ENCODE measurements around the gene PSAT1. TPM values are rescaled to one million over a fixed set of nuclear protein-coding genes. Genes with fewer than 3 reads are reported as not detected.

PSAT1 gene
- total and polyA plus RNA-seq, 2 of the 8 experiments (the other 6 are each of a cell fraction or from before 2014, with no cell fraction given): 204 to 341 TPM

GRCh38 chr9:78296893-78297671, at the start of gene PSAT1 (continued):
- TF ChIP-seq, protein P1, sequence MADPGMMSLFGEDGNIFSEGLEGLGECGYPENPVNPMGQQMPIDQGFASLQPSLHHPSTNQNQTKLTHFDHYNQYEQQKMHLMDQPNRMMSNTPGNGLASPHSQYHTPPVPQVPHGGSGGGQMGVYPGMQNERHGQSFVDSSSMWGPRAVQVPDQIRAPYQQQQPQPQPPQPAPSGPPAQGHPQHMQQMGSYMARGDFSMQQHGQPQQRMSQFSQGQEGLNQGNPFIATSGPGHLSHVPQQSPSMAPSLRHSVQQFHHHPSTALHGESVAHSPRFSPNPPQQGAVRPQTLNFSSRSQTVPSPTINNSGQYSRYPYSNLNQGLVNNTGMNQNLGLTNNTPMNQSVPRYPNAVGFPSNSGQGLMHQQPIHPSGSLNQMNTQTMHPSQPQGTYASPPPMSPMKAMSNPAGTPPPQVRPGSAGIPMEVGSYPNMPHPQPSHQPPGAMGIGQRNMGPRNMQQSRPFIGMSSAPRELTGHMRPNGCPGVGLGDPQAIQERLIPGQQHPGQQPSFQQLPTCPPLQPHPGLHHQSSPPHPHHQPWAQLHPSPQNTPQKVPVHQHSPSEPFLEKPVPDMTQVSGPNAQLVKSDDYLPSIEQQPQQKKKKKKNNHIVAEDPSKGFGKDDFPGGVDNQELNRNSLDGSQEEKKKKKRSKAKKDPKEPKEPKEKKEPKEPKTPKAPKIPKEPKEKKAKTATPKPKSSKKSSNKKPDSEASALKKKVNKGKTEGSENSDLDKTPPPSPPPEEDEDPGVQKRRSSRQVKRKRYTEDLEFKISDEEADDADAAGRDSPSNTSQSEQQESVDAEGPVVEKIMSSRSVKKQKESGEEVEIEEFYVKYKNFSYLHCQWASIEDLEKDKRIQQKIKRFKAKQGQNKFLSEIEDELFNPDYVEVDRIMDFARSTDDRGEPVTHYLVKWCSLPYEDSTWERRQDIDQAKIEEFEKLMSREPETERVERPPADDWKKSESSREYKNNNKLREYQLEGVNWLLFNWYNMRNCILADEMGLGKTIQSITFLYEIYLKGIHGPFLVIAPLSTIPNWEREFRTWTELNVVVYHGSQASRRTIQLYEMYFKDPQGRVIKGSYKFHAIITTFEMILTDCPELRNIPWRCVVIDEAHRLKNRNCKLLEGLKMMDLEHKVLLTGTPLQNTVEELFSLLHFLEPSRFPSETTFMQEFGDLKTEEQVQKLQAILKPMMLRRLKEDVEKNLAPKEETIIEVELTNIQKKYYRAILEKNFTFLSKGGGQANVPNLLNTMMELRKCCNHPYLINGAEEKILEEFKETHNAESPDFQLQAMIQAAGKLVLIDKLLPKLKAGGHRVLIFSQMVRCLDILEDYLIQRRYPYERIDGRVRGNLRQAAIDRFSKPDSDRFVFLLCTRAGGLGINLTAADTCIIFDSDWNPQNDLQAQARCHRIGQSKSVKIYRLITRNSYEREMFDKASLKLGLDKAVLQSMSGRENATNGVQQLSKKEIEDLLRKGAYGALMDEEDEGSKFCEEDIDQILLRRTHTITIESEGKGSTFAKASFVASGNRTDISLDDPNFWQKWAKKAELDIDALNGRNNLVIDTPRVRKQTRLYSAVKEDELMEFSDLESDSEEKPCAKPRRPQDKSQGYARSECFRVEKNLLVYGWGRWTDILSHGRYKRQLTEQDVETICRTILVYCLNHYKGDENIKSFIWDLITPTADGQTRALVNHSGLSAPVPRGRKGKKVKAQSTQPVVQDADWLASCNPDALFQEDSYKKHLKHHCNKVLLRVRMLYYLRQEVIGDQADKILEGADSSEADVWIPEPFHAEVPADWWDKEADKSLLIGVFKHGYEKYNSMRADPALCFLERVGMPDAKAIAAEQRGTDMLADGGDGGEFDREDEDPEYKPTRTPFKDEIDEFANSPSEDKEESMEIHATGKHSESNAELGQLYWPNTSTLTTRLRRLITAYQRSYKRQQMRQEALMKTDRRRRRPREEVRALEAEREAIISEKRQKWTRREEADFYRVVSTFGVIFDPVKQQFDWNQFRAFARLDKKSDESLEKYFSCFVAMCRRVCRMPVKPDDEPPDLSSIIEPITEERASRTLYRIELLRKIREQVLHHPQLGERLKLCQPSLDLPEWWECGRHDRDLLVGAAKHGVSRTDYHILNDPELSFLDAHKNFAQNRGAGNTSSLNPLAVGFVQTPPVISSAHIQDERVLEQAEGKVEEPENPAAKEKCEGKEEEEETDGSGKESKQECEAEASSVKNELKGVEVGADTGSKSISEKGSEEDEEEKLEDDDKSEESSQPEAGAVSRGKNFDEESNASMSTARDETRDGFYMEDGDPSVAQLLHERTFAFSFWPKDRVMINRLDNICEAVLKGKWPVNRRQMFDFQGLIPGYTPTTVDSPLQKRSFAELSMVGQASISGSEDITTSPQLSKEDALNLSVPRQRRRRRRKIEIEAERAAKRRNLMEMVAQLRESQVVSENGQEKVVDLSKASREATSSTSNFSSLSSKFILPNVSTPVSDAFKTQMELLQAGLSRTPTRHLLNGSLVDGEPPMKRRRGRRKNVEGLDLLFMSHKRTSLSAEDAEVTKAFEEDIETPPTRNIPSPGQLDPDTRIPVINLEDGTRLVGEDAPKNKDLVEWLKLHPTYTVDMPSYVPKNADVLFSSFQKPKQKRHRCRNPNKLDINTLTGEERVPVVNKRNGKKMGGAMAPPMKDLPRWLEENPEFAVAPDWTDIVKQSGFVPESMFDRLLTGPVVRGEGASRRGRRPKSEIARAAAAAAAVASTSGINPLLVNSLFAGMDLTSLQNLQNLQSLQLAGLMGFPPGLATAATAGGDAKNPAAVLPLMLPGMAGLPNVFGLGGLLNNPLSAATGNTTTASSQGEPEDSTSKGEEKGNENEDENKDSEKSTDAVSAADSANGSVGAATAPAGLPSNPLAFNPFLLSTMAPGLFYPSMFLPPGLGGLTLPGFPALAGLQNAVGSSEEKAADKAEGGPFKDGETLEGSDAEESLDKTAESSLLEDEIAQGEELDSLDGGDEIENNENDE (IDR thresholded peaks at IDR 0.05; ENCODE audit: insufficient replicate concordance, low read length): no peak
- TF ChIP-seq ZNF274 (IDR thresholded peaks at IDR 0.05; ENCODE audit: borderline replicate concordance, extremely low read depth, low read length): no peak
- 0 out of 2 replicates have a peak, but pooled peaks have one; percentile 28 for TF ChIP-seq FOSL1 (IDR thresholded peaks at IDR 0.05; ENCODE audit: insufficient read depth, low read depth, low read length)
- peak; percentile 43 for TF ChIP-seq KDM4A (IDR thresholded peaks at IDR 0.05; ENCODE audit: low read depth, low read length, severe bottlenecking)
- no peak for TF ChIP-seq POU5F1 (IDR thresholded peaks at IDR 0.05; ENCODE audit: low read depth, low read length)
- TF ChIP-seq POLR2A (IDR thresholded peaks at IDR 0.05; ENCODE audit: control extremely low read depth in 1 of 2, low read depth in 2 of 2, low read length in 2 of 2): peak; percentile 95 to 98
- TF ChIP-seq SIX5 (IDR thresholded peaks at IDR 0.05; ENCODE audit: low read depth, low read length): no peak
- TF ChIP-seq TCF12 (IDR thresholded peaks at IDR 0.05; ENCODE audit: low read depth, low read length): no peak
- TF ChIP-seq CHD1 (IDR thresholded peaks at IDR 0.05; ENCODE audit: low read depth, low read length): peak; percentile 31
- TF ChIP-seq JUN (IDR thresholded peaks at IDR 0.05; ENCODE audit: low read depth, low read length): no peak

All from H1 (cell line).